Measurements from ENCODE around the gene KMT5B.

The KMT5B gene

DNA sequence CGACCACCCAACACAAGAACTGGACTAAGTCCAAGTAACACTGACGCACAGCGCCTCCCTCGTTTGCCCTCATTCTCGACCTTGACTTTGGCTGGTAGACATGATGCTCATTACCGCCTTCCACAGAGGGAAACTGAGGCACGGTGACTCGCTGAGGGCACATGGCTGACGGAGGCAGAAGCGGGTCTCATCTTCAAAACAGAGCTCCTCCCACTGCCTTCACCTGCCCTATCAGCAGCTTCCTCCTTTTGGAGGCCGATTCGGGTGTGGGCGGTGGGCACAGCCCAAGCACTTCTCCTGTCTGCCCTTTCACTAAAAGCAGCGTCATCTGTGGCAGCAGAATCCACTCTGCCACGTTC is 2.0 kb upstream of the KMT5B start:
- Histone ChIP-seq H3F3A (ENCODE audit: control insufficient read depth, insufficient read depth) (no peaks in the 10 kb centered on the region), H3K27me3 (ENCODE audit: control insufficient read depth, low read length) (peaks cover 18% of the 10 kb centered on the region), H3K4me2 (ENCODE audit: low read length) (peak overlapping the region; percentile 98), H3K4me1 (ENCODE audit: control insufficient read depth, low read length) (peaks cover 24% of the 10 kb centered on the region), H3K27ac (ENCODE audit: low read depth, low read length) (no peak overlapping the region), H3K79me2 (ENCODE audit: control insufficient read depth, low read length) (peaks cover 26% of the 10 kb centered on the region), H3K4me3 (ENCODE audit: low read length) (no peak overlapping the region), H3K9me3 (ENCODE audit: control insufficient read depth, insufficient read depth, low read length) (no peaks in the 10 kb centered on the region), H3K9me2 (replicated peaks; ENCODE audit: control insufficient read depth, low read length) (no peaks in the 10 kb centered on the region), H4K20me1 (ENCODE audit: control insufficient read depth, insufficient read depth, low read depth, low read length) (peaks cover 6% of the 10 kb centered on the region; the same call in 1 of the 2 replicates), H3K36me3 (ENCODE audit: control insufficient read depth, low read length) (no peaks in the 10 kb centered on the region)
- TF ChIP-seq, protein P1, sequence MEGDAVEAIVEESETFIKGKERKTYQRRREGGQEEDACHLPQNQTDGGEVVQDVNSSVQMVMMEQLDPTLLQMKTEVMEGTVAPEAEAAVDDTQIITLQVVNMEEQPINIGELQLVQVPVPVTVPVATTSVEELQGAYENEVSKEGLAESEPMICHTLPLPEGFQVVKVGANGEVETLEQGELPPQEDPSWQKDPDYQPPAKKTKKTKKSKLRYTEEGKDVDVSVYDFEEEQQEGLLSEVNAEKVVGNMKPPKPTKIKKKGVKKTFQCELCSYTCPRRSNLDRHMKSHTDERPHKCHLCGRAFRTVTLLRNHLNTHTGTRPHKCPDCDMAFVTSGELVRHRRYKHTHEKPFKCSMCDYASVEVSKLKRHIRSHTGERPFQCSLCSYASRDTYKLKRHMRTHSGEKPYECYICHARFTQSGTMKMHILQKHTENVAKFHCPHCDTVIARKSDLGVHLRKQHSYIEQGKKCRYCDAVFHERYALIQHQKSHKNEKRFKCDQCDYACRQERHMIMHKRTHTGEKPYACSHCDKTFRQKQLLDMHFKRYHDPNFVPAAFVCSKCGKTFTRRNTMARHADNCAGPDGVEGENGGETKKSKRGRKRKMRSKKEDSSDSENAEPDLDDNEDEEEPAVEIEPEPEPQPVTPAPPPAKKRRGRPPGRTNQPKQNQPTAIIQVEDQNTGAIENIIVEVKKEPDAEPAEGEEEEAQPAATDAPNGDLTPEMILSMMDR (IDR thresholded peaks at IDR 0.05; ENCODE audit: low read depth, low read length, poor library complexity, severe bottlenecking): no peak
- no peak for TF ChIP-seq EZH2phosphoT487 (IDR thresholded peaks at IDR 0.05; ENCODE audit: borderline replicate concordance, low read length)

- peaks cover 31% of the 10 kb centered on the region for H3K79me2 ChIP-seq (ENCODE audit: control insufficient read depth, low read length)
- peaks cover 18% of the 10 kb centered on the region for H3K27me3 ChIP-seq (ENCODE audit: control insufficient read depth, low read length)
- H3K27ac ChIP-seq (ENCODE audit: low read depth, low read length): peak overlapping the region; percentile 74
- peak overlapping the region; percentile 89 for H3K4me3 ChIP-seq (ENCODE audit: low read length)
- H3K9me3 ChIP-seq (ENCODE audit: control insufficient read depth, insufficient read depth, low read length): no peaks in the 10 kb centered on the region
- H3K4me1 ChIP-seq (ENCODE audit: control insufficient read depth, low read length): peaks cover 26% of the 10 kb centered on the region
- H3K36me3 ChIP-seq (ENCODE audit: control insufficient read depth, low read length): no peaks in the 10 kb centered on the region
- peaks cover 6% of the 10 kb centered on the region; the same call in 1 of the 2 replicates for H4K20me1 ChIP-seq (ENCODE audit: control insufficient read depth, insufficient read depth, low read depth, low read length)
- H3K4me2 ChIP-seq (ENCODE audit: low read length): peak overlapping the region; percentile 98
- peaks cover 3% of the 10 kb centered on the region; the same call in 1 of the 2 replicates for H3F3A ChIP-seq (ENCODE audit: control insufficient read depth, insufficient read depth)
- no peaks in the 10 kb centered on the region for H3K9me2 ChIP-seq (replicated peaks; ENCODE audit: control insufficient read depth, low read length)
- no peak for TF ChIP-seq EZH2phosphoT487 (IDR thresholded peaks at IDR 0.05; ENCODE audit: borderline replicate concordance, low read length)
- TF ChIP-seq, protein P1 (IDR thresholded peaks at IDR 0.05; ENCODE audit: low read depth, low read length, poor library complexity, severe bottlenecking): no peak
Measured at GRCh38 chr11:68214173-68215086, 1.3 kb upstream of the KMT5B start.

DNA sequence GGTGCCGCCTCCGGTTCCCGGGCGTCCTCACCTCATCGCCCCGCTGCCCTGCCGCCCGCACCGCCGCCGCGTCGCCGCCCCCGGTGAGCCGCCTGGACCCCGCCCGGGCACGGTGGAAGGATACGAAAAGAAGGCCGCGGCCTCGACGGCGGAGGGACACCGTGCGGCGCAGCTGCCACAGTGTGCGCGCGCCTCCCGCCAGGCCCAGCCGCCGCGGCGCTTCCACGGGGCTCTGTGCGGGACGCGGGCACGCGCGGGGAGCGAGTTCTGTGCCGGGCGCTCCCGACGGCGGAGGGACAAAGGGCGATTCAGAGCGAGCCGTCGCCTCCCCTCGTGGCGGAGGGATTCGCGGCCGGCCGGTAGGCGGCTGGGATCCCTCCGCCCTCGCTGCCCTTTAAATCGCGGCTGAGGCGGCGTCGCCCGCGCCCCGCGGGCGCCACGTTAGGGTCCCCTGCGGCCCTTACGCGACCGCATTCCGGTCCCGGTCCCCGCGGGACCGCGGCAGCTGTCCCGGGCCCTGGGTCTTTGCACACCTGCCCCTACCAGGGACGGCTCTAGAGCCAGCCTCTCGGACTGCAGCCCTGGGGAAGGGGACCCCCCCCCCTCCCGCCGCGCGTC is 568 bp upstream of the KMT5B start:
- Histone ChIP-seq H3K4me2 (ENCODE audit: low read length) (peak overlapping the region; percentile 98), H3K27ac (ENCODE audit: low read depth, low read length) (peak overlapping the region; percentile 74), H3K27me3 (ENCODE audit: control insufficient read depth, low read length) (peaks cover 18% of the 10 kb centered on the region), H3K79me2 (ENCODE audit: control insufficient read depth, low read length) (peaks cover 39% of the 10 kb centered on the region), H3K9me3 (ENCODE audit: control insufficient read depth, insufficient read depth, low read length) (no peaks in the 10 kb centered on the region), H4K20me1 (ENCODE audit: control insufficient read depth, insufficient read depth, low read depth, low read length) (peaks cover 6% of the 10 kb centered on the region; the same call in 1 of the 2 replicates), H3K36me3 (ENCODE audit: control insufficient read depth, low read length) (no peaks in the 10 kb centered on the region), H3K4me3 (ENCODE audit: low read length) (peak overlapping the region; percentile 89), H3F3A (ENCODE audit: control insufficient read depth, insufficient read depth) (peaks cover 5% of the 10 kb centered on the region; the same call in 1 of the 2 replicates), H3K9me2 (replicated peaks; ENCODE audit: control insufficient read depth, low read length) (no peaks in the 10 kb centered on the region), H3K4me1 (ENCODE audit: control insufficient read depth, low read length) (peaks cover 32% of the 10 kb centered on the region)
- TF ChIP-seq, protein P1 (IDR thresholded peaks at IDR 0.05; ENCODE audit: low read depth, low read length, poor library complexity, severe bottlenecking): no peak
- no peak for TF ChIP-seq EZH2phosphoT487 (IDR thresholded peaks at IDR 0.05; ENCODE audit: borderline replicate concordance, low read length)

Measured in DOHH2 (cell line).